Panc1 (cell line): ENCODE results near the gene STAM. TPM values are rescaled to one million over a fixed set of nuclear protein-coding genes. Genes with fewer than 3 reads are reported as not detected.

Experiments used
- ATAC-seq: fragments of 200-7000 bp; cut with Tn5 transposase; 2 replicates; pipeline ENCODE4 v1.9.1; 2020; ENCODE audit warnings: mild to moderate bottlenecking, moderate library complexity
- BruUV-seq: library from RNA; stranded (reverse); fragments of 400-500 nt; replicated peaks from 2 replicates; lab custom pipeline; 2021; lab: Mats Ljungman, UMichigan
- CTCF ChIA-PET: fragments of 300-600 bp; sonication (Branson Sonifier 250); formaldehyde crosslinking; loops from one replicate; lab custom pipeline; 2022; ENCODE audit warnings: antibody characterized with exemption; lab: Charles Lee
- POLR2A ChIA-PET: fragments of 300-600 bp; sonication (Branson Sonifier 250); formaldehyde crosslinking; loops from one replicate; lab custom pipeline; 2022; ENCODE audit warnings: antibody characterized with exemption; lab: Charles Lee
- DNase-seq: peaks from one replicate; pipeline ENCODE4 v3.0.0-alpha.2; 2010; ENCODE audit warnings: low read depth, low spot score
- H3K27ac ChIP-seq: 2 replicates; pipeline ENCODE4 v1.5.1; 2011; ENCODE audit warnings: mild to moderate bottlenecking, low read length, inconsistent platforms
- H3K27me3 ChIP-seq: fragments of 200-500 bp; sonication (Bioruptor generic); 2 replicates; pipeline ENCODE4 v1.6.0; 2014; ENCODE audit warnings: low read length, inconsistent platforms; ENCODE audit not compliant: control insufficient read depth, insufficient read depth
- H3K36me3 ChIP-seq: fragments of 200-500 bp; sonication (Bioruptor generic); 2 replicates; pipeline ENCODE4 v1.5.1; 2014; ENCODE audit warnings: inconsistent platforms, mild to moderate bottlenecking, low read length, moderate library complexity; ENCODE audit not compliant: control insufficient read depth, insufficient read depth
- H3K4me1 ChIP-seq: 2 replicates; pipeline ENCODE4 v1.5.1; 2011; ENCODE audit warnings: inconsistent platforms, mild to moderate bottlenecking, low read length, moderate library complexity; ENCODE audit not compliant: control insufficient read depth, insufficient read depth
- H3K4me3 ChIP-seq, 2 experiments: 2 replicates each; pipeline ENCODE4 v1.5.1; 2011 to 2012; ENCODE audit warnings: low read depth in 2 of 2, low read length in 2 of 2, mild to moderate bottlenecking in 2 of 2, inconsistent platforms in 1 of 2, moderate library complexity in 1 of 2
- H3K9me3 ChIP-seq: fragments of 200-500 bp; sonication (Bioruptor generic); 2 replicates; pipeline ENCODE4 v1.5.1; 2014; ENCODE audit warnings: low read depth, mild to moderate bottlenecking, inconsistent platforms, low read length, moderate library complexity; ENCODE audit not compliant: control insufficient read depth, insufficient read depth
- CTCF ChIP-seq: fragments of 450-650 bp; IDR thresholded peaks from 2 replicates; pipeline ENCODE4 v1.5.1; 2017; ENCODE audit warnings: mild to moderate bottlenecking
- POLR2AphosphoS5 ChIP-seq: IDR thresholded peaks from 2 replicates; pipeline ENCODE4 v1.6.1; 2012; ENCODE audit warnings: mild to moderate bottlenecking, low read depth, low read length, moderate library complexity
- SIN3A ChIP-seq: IDR thresholded peaks from 2 replicates; pipeline ENCODE4 v1.6.1; 2012; ENCODE audit warnings: low read depth, mild to moderate bottlenecking, low read length, moderate library complexity, borderline replicate concordance; ENCODE audit not compliant: insufficient read depth
- TCF7L2 ChIP-seq: IDR thresholded peaks from 2 replicates; pipeline ENCODE4 v1.6.1; 2011; ENCODE audit warnings: mild to moderate bottlenecking, low read depth, low read length, inconsistent platforms
- in situ Hi-C: cut with HindIII; loops from 2 replicates; pipeline ENCODE4 v1.10.0; 2016; ENCODE audit warnings: low sequenced_read_pairs, low pct_unique_long_range_greater_than_20kb
- intact Hi-C: fragments of 100-400 bp; cut with micrococcal nuclease; formaldehyde crosslinking; loops from one replicate; pipeline ENCODE4 v1.10.0; 2022; ENCODE audit not compliant: unreplicated experiment
- total RNA-seq: library from RNA; stranded (reverse); gene quantifications from one replicate; pipeline ENCODE4 v1.2.1, GENCODE V29; 2021; ENCODE audit not compliant: unreplicated experiment
- TF ChIP-seq, protein P1 (sequence below), 2 experiments: IDR thresholded peaks; 2 replicates each; pipeline ENCODE4 v1.6.1; 2011 to 2012; ENCODE audit warnings: low read depth in 2 of 2, control low read depth in 1 of 2, low read length in 1 of 2, mild to moderate bottlenecking in 1 of 2, moderate library complexity in 1 of 2; ENCODE audit not compliant: insufficient read depth in 1 of 2

STAM gene
- total RNA-seq, 1 experiment from 2014 or later, result 18.9 TPM

GRCh38 chr10:17729630-17730029 lies 85.7 kb downstream of the STAM start:
- ATAC-seq, result no peak
- BruUV-seq, result no TSS peak
- Histone ChIP-seq H3K27ac (no peak overlapping the region), H3K27me3 (no peaks in the 10 kb centered on the region), H3K4me1 (no peaks in the 10 kb centered on the region), H3K4me3 (no peak overlapping the region), H3K36me3 (no peaks in the 10 kb centered on the region), H3K9me3 (no peaks in the 10 kb centered on the region)
- intact Hi-C loops (loop anchor here (10.0 kb wide), 1 partner anchor 485 kb away; no protein-coding TSS in a partner anchor), in situ Hi-C loops (no loop called here)
- CTCF ChIA-PET, result no interaction called here
- no peak for TF ChIP-seq POLR2AphosphoS5
- no peak for TF ChIP-seq SIN3A
- TF ChIP-seq, protein P1, sequence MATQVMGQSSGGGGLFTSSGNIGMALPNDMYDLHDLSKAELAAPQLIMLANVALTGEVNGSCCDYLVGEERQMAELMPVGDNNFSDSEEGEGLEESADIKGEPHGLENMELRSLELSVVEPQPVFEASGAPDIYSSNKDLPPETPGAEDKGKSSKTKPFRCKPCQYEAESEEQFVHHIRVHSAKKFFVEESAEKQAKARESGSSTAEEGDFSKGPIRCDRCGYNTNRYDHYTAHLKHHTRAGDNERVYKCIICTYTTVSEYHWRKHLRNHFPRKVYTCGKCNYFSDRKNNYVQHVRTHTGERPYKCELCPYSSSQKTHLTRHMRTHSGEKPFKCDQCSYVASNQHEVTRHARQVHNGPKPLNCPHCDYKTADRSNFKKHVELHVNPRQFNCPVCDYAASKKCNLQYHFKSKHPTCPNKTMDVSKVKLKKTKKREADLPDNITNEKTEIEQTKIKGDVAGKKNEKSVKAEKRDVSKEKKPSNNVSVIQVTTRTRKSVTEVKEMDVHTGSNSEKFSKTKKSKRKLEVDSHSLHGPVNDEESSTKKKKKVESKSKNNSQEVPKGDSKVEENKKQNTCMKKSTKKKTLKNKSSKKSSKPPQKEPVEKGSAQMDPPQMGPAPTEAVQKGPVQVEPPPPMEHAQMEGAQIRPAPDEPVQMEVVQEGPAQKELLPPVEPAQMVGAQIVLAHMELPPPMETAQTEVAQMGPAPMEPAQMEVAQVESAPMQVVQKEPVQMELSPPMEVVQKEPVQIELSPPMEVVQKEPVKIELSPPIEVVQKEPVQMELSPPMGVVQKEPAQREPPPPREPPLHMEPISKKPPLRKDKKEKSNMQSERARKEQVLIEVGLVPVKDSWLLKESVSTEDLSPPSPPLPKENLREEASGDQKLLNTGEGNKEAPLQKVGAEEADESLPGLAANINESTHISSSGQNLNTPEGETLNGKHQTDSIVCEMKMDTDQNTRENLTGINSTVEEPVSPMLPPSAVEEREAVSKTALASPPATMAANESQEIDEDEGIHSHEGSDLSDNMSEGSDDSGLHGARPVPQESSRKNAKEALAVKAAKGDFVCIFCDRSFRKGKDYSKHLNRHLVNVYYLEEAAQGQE (IDR thresholded peaks at IDR 0.05; ENCODE audit: insufficient read depth in 1 of 2, low read depth in 2 of 2, low read length in 1 of 2), result no peak
- no peak for TF ChIP-seq CTCF
- TF ChIP-seq TCF7L2, result no peak
- no peak for DNase-seq
- POLR2A ChIA-PET, result no interaction called here

GRCh38 chr10:17730667-17731066 lies 86.7 kb downstream of the STAM start:
- no TSS peak for BruUV-seq
- no peak overlapping the region for H3K4me3 ChIP-seq
- in situ Hi-C loops (no loop called here), intact Hi-C loops (loop anchor here (10.0 kb wide), 1 partner anchor 484 kb away; no protein-coding TSS in a partner anchor)
- ATAC-seq (no peak), DNase-seq (no peak)
- no peaks in the 10 kb centered on the region for H3K9me3 ChIP-seq
- no peaks in the 10 kb centered on the region for H3K4me1 ChIP-seq
- H3K36me3 ChIP-seq, result no peaks in the 10 kb centered on the region
- TF ChIP-seq TCF7L2, result no peak
- TF ChIP-seq POLR2AphosphoS5, result no peak
- TF ChIP-seq, protein P1 (IDR thresholded peaks at IDR 0.05; ENCODE audit: insufficient read depth in 1 of 2, low read depth in 2 of 2, low read length in 1 of 2), result no peak
- TF ChIP-seq CTCF, result no peak
- no peaks in the 10 kb centered on the region for H3K27me3 ChIP-seq
- CTCF ChIA-PET, result no interaction called here
- POLR2A ChIA-PET, result no interaction called here
- H3K27ac ChIP-seq, result no peak overlapping the region
